ENCODE results near the gene TRAPPC5.

Gene TRAPPC5

GRCh38 chr19:7646426-7646700 is 34.3 kb upstream of the TRAPPC5 start:
- no peak for DNase-seq

- no peak for DNase-seq
Observed at GRCh38 chr19:7647156-7647555, 33.5 kb upstream of the TRAPPC5 start.

- no peak for DNase-seq
Observed at GRCh38 chr19:7648265-7649014, 32.2 kb upstream of the TRAPPC5 start.

- DNase-seq, result no peak
Observed at GRCh38 chr19:7650148-7650547, 30.5 kb upstream of the TRAPPC5 start.

- peak; percentile 47 to 64 for DNase-seq
Observed at GRCh38 chr19:7652061-7652641, 28.5 kb upstream of the TRAPPC5 start.

- DNase-seq, result no peak
Observed at GRCh38 chr19:7654401-7654800, 26.2 kb upstream of the TRAPPC5 start.

- no peak for DNase-seq
Observed at GRCh38 chr19:7655581-7655980, 25.1 kb upstream of the TRAPPC5 start.

GRCh38 chr19:7657131-7657751 is 23.4 kb upstream of the TRAPPC5 start:
- DNase-seq, result no peak

GRCh38 chr19:7658219-7658686 is 22.4 kb upstream of the TRAPPC5 start:
- peak in 1 of 2 donors; percentile 46 for DNase-seq

- no peak for DNase-seq
Observed at GRCh38 chr19:7661744-7662538, 18.7 kb upstream of the TRAPPC5 start.

GRCh38 chr19:7662657-7663056 is 18.0 kb upstream of the TRAPPC5 start:
- DNase-seq, result no peak

GRCh38 chr19:7663706-7664105 is 16.9 kb upstream of the TRAPPC5 start:
- DNase-seq, result no peak

- peak in 1 of 2 donors; percentile 19 for DNase-seq
Observed at GRCh38 chr19:7665076-7665475, 15.6 kb upstream of the TRAPPC5 start.

GRCh38 chr19:7668842-7669241 is 11.8 kb upstream of the TRAPPC5 start, which contains the start of gene RETN:
RETN (plus strand) TSS chr19:7669049; CDS start chr19:7669327, 278 bp downstream.
- DNase-seq, result no peak

GRCh38 chr19:7669641-7670040 is 11.0 kb upstream of the TRAPPC5 start:
- no peak for DNase-seq

- no peak for DNase-seq
Observed at GRCh38 chr19:7670150-7670783, 10.4 kb upstream of the TRAPPC5 start.

GRCh38 chr19:7670790-7671189 is 9.8 kb upstream of the TRAPPC5 start:
- no peak for DNase-seq

- no peak for DNase-seq
Observed at GRCh38 chr19:7672522-7672921, 8.1 kb upstream of the TRAPPC5 start.

GRCh38 chr19:7674010-7675005 is 6.3 kb upstream of the TRAPPC5 start:
- no peak for DNase-seq

- DNase-seq, result no peak
Observed at GRCh38 chr19:7676376-7676775, 4.3 kb upstream of the TRAPPC5 start.

- DNase-seq, result no peak
Observed at GRCh38 chr19:7676854-7677253, 3.8 kb upstream of the TRAPPC5 start, which contains the start of gene MCEMP1. MCEMP1 (plus strand) TSS chr19:7677090; CDS start chr19:7677121, 31 bp downstream.

All from hippocampal formation (tissue), 2 donors.